Measurements from ENCODE around the gene RASAL3.

GRCh38 chr19:15443325-15443724 lies 21.0 kb downstream of the RASAL3 start:
- TF ChIP-seq, protein P1, sequence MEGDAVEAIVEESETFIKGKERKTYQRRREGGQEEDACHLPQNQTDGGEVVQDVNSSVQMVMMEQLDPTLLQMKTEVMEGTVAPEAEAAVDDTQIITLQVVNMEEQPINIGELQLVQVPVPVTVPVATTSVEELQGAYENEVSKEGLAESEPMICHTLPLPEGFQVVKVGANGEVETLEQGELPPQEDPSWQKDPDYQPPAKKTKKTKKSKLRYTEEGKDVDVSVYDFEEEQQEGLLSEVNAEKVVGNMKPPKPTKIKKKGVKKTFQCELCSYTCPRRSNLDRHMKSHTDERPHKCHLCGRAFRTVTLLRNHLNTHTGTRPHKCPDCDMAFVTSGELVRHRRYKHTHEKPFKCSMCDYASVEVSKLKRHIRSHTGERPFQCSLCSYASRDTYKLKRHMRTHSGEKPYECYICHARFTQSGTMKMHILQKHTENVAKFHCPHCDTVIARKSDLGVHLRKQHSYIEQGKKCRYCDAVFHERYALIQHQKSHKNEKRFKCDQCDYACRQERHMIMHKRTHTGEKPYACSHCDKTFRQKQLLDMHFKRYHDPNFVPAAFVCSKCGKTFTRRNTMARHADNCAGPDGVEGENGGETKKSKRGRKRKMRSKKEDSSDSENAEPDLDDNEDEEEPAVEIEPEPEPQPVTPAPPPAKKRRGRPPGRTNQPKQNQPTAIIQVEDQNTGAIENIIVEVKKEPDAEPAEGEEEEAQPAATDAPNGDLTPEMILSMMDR (IDR thresholded peaks at IDR 0.05) = no peak
- TF ChIP-seq POLR2A (IDR thresholded peaks at IDR 0.05) = no peak
